Ishikawa (cell line): Measurements from ENCODE around the gene OSBP.

Experiments used
- CEBPB ChIP-seq: IDR thresholded peaks from 2 replicates; pipeline ENCODE4 v1.6.1; 2012
- CREB1 ChIP-seq: IDR thresholded peaks from 2 replicates; pipeline ENCODE4 v1.6.1; 2012; ENCODE audit warnings: low read depth
- EGR1 ChIP-seq: IDR thresholded peaks from 2 replicates; pipeline ENCODE4 v1.6.1; 2012
- EP300 ChIP-seq: IDR thresholded peaks from 2 replicates; pipeline ENCODE4 v1.6.1; 2012; ENCODE audit warnings: borderline replicate concordance
- FOXM1 ChIP-seq: IDR thresholded peaks from 2 replicates; pipeline ENCODE4 v1.6.1; 2012; ENCODE audit warnings: low read depth, borderline replicate concordance
- NFIC ChIP-seq: IDR thresholded peaks from 2 replicates; pipeline ENCODE4 v1.6.1; 2012
- RAD21 ChIP-seq: IDR thresholded peaks from 2 replicates; pipeline ENCODE4 v1.6.1; 2012; ENCODE audit warnings: low read depth
- TAF1 ChIP-seq: IDR thresholded peaks from 2 replicates; pipeline ENCODE4 v1.6.1; 2012; ENCODE audit warnings: low read depth, mild to moderate bottlenecking
- TCF12 ChIP-seq: IDR thresholded peaks from 2 replicates; pipeline ENCODE4 v1.6.1; 2012; ENCODE audit warnings: low read depth
- TEAD4 ChIP-seq: IDR thresholded peaks from 2 replicates; pipeline ENCODE4 v1.6.1; 2012
- YY1 ChIP-seq: IDR thresholded peaks from 2 replicates; pipeline ENCODE4 v1.6.1; 2012; ENCODE audit warnings: low read depth
- ZBTB7A ChIP-seq: IDR thresholded peaks from 2 replicates; pipeline ENCODE4 v1.6.1; 2012; ENCODE audit warnings: low read depth
- TF ChIP-seq, protein P1 (sequence below): IDR thresholded peaks from 2 replicates; pipeline ENCODE4 v1.6.1; 2012
- TF ChIP-seq, protein P2 (sequence below): IDR thresholded peaks from 2 replicates; pipeline ENCODE4 v1.6.1; 2012
- TF ChIP-seq, protein P3 (sequence below): IDR thresholded peaks from 2 replicates; pipeline ENCODE4 v1.6.1; 2012; ENCODE audit warnings: low read depth, mild to moderate bottlenecking

Gene OSBP

DNA sequence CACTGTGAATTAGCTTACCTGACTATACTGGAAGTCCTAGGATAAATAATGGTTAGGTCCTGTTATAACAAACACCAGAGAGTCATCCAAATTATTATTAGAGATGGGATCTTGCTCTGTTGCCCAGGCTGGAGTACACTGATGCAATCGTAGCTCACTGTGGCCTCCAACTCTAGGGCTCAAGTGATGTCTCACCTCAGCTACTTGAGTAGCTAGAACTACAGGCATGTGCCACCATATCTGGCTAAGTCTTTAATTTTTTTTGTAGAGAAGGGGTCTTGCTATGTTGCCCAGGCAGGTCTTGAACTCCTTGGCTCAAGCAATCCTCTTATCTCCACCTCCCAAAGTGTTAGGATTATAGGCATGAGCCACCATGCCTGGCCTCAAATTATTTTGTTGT, 37.2 kb downstream of the OSBP start:
- TF ChIP-seq RAD21 (no peak), TCF12 (no peak), CEBPB (no peak), TAF1 (no peak), NFIC (no peak), TEAD4 (no peak), YY1 (no peak)
- TF ChIP-seq, protein P1, sequence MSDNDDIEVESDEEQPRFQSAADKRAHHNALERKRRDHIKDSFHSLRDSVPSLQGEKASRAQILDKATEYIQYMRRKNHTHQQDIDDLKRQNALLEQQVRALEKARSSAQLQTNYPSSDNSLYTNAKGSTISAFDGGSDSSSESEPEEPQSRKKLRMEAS = no peak

DNA sequence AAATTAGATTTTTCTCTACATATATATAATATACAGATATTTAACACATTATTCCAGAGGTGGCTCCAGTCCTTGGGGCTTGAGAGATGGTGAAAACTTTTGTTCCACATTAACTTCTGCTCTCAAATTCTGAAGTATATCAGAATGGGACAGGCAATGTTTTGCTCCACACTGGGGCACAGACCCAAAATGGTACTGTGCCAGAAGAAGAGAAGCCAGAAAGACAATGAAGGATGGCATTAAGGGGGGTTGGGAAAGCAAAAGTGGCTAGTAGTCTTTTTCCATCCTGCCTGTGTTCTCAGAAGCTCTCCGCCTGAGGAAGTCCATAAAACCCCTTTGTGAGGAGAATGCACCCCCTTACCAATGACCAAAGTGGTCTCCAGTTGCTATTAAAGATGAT, 40.1 kb downstream of the OSBP start:
- TF ChIP-seq, protein P2, sequence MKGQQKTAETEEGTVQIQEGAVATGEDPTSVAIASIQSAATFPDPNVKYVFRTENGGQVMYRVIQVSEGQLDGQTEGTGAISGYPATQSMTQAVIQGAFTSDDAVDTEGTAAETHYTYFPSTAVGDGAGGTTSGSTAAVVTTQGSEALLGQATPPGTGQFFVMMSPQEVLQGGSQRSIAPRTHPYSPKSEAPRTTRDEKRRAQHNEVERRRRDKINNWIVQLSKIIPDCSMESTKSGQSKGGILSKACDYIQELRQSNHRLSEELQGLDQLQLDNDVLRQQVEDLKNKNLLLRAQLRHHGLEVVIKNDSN = no peak
- TF ChIP-seq ZBTB7A (no peak), NFIC (no peak), FOXM1 (no peak), YY1 (no peak), EP300 (no peak), TEAD4 (no peak), TAF1 (no peak), RAD21 (no peak), TCF12 (no peak), CEBPB (no peak), CREB1 (no peak)
- TF ChIP-seq, protein P3, sequence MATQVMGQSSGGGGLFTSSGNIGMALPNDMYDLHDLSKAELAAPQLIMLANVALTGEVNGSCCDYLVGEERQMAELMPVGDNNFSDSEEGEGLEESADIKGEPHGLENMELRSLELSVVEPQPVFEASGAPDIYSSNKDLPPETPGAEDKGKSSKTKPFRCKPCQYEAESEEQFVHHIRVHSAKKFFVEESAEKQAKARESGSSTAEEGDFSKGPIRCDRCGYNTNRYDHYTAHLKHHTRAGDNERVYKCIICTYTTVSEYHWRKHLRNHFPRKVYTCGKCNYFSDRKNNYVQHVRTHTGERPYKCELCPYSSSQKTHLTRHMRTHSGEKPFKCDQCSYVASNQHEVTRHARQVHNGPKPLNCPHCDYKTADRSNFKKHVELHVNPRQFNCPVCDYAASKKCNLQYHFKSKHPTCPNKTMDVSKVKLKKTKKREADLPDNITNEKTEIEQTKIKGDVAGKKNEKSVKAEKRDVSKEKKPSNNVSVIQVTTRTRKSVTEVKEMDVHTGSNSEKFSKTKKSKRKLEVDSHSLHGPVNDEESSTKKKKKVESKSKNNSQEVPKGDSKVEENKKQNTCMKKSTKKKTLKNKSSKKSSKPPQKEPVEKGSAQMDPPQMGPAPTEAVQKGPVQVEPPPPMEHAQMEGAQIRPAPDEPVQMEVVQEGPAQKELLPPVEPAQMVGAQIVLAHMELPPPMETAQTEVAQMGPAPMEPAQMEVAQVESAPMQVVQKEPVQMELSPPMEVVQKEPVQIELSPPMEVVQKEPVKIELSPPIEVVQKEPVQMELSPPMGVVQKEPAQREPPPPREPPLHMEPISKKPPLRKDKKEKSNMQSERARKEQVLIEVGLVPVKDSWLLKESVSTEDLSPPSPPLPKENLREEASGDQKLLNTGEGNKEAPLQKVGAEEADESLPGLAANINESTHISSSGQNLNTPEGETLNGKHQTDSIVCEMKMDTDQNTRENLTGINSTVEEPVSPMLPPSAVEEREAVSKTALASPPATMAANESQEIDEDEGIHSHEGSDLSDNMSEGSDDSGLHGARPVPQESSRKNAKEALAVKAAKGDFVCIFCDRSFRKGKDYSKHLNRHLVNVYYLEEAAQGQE = no peak
- TF ChIP-seq, protein P1 = no peak

DNA sequence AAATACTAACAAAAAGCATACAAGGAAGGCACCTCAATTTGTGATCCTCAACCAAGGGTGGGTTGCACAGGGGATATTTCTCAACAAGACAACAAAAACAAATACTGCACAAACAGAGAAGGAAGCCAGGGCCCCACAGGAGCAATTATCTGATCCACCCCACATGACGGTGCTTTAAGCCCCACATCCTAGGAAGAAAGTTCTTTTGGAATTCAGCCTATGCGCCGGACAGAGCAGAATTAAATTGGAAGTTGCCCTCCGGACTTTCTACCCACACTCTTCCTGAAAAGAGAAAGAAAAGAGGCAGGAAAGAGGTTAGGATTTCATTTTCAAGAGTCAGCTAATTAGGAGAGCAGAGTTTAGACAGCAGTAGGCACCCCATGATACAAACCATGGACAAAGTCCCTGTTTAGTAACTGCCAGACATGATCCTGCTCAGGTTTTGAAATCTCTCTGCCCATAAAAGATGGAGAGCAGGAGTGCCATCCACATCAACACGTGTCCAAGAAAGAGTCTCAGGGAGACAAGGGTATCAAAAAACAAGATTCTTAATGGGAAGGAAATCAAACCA, 40.6 kb downstream of the OSBP start:
- no peak for TF ChIP-seq TCF12
- TF ChIP-seq NFIC = no peak
- TF ChIP-seq TEAD4 = no peak
- TF ChIP-seq, protein P2 = no peak
- no peak for TF ChIP-seq YY1
- TF ChIP-seq, protein P1 = no peak
- no peak for TF ChIP-seq EGR1
- TF ChIP-seq, protein P3 = no peak

DNA sequence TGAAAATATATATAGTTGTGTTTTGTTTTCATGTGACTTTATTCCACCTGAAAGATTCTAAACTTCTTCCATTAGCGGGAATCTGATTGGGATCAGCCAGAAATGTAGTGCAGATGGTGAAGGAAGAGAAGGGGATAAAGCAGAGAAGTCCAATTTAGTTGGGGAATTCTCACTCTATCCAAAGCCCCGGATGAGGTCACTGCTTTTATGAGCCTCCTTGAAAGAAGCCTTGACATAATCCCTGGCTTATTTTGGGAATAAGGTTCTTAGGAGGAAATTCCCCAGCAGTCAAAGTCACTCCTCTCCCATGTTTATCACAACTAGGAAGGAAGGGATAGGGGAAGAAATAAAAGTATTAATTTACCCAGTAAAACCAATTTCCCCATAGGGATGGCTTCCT, 41.1 kb downstream of the OSBP start:
- TF ChIP-seq FOXM1 = no peak
- TF ChIP-seq, protein P3 = no peak
- no peak for TF ChIP-seq RAD21
- TF ChIP-seq ZBTB7A = no peak
- no peak for TF ChIP-seq CREB1
- TF ChIP-seq, protein P1 = no peak
- no peak for TF ChIP-seq EP300
- TF ChIP-seq TAF1 = no peak
- TF ChIP-seq YY1 = no peak
- TF ChIP-seq EGR1 = no peak
- no peak for TF ChIP-seq CEBPB
- TF ChIP-seq TCF12 = no peak
- TF ChIP-seq, protein P2 = no peak
- no peak for TF ChIP-seq NFIC
- TF ChIP-seq TEAD4 = no peak
